Testis (tissue), 2 donors: ENCODE data around the gene CHN2.

Experiments
- CTCF ChIP-seq, 3 experiments: fragments of 450-650 bp in 2 of 3; fragments of 200-600 bp in 1 of 3; sonication (generic) in 1 of 3; IDR thresholded peaks; one replicate each; pipeline ENCODE4 v1.5.1; 2016 to 2019; ENCODE audit warnings: antibody characterized with exemption in 3 of 3, mild to moderate bottlenecking in 2 of 3, moderate library complexity in 1 of 3
- POLR2A ChIP-seq: fragments of 450-650 bp; IDR thresholded peaks from one replicate; pipeline ENCODE4 v1.6.1; 2017; ENCODE audit warnings: antibody characterized with exemption, mild to moderate bottlenecking, moderate library complexity

DNA sequence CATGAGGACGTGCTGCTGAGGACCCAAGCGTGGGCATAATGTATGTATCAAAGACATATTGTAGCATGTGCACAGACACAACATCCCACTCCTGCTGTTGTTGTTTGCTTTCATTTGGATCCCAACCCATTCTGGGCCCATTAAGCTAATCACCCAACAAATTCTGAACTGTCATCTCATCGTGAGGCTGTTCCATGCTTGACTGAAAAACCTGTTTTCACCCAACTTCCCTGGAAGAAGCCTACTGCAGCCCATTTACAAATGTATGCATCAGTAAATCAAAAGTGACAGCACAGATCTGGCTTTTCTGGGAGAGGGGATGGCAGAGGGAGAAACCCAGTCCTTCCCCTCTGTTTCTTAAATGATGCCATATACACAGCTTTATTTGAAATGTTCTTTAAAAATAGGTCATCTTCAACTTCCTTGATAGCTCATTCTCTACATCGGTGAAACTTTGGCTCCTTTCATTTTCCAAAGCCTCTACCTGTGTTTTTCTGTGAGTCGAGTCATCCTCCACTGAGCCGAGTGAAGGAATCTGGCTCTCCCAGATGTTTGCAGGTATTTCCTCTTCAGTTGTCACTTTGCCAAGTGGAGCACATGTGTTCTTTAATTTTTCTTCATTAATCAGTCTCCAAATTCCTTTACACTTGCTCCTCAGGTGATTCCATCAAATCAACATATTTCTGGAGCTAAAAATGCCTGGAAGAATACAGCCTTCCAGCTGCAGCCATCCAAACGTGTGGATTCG is 151.8 kb downstream of the CHN2 start:
- TF ChIP-seq CTCF (IDR thresholded peaks at IDR 0.05): no peak
- TF ChIP-seq POLR2A: no peak
